ENCODE results near the gene MRTFB. TPM values are rescaled to one million over a fixed set of nuclear protein-coding genes. Genes with fewer than 3 reads are reported as not detected.
"Not testable (repeated sequence)": the region's sequence is repeated elsewhere in the genome, so short reads cannot be mapped to it uniquely, and the experiment has no call there.

Gene MRTFB
- polyA plus RNA-seq, 1 experiment, result 6.2 TPM

DNA sequence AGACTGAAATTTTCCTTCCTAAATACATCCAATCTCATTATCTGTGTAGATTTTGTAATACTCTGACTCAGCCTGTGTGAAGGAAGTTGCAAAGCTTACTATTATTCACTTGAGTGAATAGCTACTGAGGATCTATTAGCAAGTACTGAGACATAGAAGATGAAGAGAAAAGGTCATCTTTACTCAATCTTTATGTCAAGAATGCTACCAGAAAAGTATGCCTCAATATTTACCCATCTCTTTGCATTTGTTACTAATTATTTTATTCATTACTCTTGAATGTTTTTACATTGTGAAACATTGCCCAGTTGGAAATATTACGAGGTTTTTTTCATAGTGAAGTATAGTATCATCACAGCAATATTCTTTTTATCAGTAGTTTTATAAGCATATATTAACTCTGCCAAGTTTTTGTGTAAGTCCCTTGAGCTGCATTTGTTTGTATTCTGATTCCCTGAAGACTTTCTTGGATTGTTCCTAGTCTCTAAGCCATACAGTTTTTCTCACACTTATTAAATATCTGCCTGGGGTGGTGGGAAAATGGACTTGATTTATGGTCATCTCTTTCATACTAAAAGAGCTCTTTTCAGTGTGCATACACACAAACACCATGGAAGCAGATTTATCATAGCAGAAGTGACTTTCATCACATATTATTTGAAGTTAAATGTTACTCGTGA, 110.4 kb downstream of the MRTFB start:
- CTCF ChIA-PET, result interaction anchor here (0.8 kb wide), 1 partner anchor 31 kb away, joined by 3 read pairs; no protein-coding TSS in a partner anchor

DNA sequence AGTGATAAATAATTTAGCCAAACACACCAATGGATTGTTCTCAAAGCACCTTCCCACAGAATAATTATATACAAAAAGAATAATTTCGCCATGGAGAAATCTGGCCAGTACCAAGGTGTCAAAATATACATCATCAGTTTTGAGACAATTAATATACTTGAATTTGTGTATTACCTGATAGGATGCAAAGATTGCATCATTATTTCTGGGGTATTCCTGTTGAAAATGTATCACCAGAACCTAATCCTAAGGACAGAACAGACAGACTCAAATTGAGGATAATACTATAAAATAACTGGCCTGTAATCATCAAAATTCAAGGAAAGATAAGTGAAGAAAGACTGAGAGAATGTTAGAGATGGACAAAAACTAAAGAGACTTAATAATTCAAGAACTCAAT, 111.9 kb downstream of the MRTFB start:
- TF ChIP-seq, protein P1, sequence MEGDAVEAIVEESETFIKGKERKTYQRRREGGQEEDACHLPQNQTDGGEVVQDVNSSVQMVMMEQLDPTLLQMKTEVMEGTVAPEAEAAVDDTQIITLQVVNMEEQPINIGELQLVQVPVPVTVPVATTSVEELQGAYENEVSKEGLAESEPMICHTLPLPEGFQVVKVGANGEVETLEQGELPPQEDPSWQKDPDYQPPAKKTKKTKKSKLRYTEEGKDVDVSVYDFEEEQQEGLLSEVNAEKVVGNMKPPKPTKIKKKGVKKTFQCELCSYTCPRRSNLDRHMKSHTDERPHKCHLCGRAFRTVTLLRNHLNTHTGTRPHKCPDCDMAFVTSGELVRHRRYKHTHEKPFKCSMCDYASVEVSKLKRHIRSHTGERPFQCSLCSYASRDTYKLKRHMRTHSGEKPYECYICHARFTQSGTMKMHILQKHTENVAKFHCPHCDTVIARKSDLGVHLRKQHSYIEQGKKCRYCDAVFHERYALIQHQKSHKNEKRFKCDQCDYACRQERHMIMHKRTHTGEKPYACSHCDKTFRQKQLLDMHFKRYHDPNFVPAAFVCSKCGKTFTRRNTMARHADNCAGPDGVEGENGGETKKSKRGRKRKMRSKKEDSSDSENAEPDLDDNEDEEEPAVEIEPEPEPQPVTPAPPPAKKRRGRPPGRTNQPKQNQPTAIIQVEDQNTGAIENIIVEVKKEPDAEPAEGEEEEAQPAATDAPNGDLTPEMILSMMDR (IDR thresholded peaks at IDR 0.05; ENCODE audit: insufficient read depth, low read depth, low read length), result no peak
- ChIA-PET CTCF (no interaction called here), POLR2A (no interaction called here)
- no peaks in the 10 kb centered on the region for H3K27me3 ChIP-seq (ENCODE audit: control insufficient read depth, insufficient read depth, low read length)
- no peaks in the 10 kb centered on the region for H3K36me3 ChIP-seq (ENCODE audit: control insufficient read depth, insufficient read depth, low read length)
- no peak overlapping the region for H3K4me3 ChIP-seq (ENCODE audit: low read depth, low read length)
- DNase-seq (ENCODE audit: low read depth), result no peak

More for the DNA sequence above, 110.4 kb downstream of the MRTFB start:
- no peaks in the 10 kb centered on the region for H3K36me3 ChIP-seq (ENCODE audit: control insufficient read depth, insufficient read depth, low read length)
- no peaks in the 10 kb centered on the region for H3K27me3 ChIP-seq (ENCODE audit: control insufficient read depth, insufficient read depth, low read length)
- DNase-seq (ENCODE audit: low read depth), result peak; percentile 49
- POLR2A ChIA-PET, result no interaction called here
- TF ChIP-seq, protein P1 (IDR thresholded peaks at IDR 0.05; ENCODE audit: insufficient read depth, low read depth, low read length), result no peak
- no peak overlapping the region for H3K4me3 ChIP-seq (ENCODE audit: low read depth, low read length)

DNA sequence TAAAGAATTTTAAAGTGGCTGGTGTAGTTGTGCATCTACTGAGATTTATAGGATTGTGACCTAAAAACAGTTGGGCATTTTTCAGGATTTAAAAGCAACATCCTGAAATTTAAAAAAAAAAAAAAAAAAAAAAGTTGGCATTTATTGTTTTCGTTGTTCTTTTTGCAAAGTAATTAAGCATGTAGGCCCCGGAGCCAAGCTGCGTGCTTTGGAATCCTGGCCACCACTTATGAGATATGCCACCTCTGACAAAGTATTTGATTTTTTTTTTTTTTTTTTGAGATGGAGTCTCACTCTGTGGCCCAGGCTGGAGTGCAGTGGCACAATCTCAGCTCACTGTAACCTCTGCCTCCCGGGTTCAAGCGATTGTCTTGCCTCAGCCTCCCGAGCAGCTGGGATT, 112.8 kb downstream of the MRTFB start:
- CTCF ChIA-PET, result interaction anchor here (1.2 to 1.3 kb wide), 3 partner anchors 16 to 66 kb away, joined by 3 read pairs; no protein-coding TSS in a partner anchor
- not testable (repeated sequence) for DNase-seq (ENCODE audit: low read depth)

DNA sequence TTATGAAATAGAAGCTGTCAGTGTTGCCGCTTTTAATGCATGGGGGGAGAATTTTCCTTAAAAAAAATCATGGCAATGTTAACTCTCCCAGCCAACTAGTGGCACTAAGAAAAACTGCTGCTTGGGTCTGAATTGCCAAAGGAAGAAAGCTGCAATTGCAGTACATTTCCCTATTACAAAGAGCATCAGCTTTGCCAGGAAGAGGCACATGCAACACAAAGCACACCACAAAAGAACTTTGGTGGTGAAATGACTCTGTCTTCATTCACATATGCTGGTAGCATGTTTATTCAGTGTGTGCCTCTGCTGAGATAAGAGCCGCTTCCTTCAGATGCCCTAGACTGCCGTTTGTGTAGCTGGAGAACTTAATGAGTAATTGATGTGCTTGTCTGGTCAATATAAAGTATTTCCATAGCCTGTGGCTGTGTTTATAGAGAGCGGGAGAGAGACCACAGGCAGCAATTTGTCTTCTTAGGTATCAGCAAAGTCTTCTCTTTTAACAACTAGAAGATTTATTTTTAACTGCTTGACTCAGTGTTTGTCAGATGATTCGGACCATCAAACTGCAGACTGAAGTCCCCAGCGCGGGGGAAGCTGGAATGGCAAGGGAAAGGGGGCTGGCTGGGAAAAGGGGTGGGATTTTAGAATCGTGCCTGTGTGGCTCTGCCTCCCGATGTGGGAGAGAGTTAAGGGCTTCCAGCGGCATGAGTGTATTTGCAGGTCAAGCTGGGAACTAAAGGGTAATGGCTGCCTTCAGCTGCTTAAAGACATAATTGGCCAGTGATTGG, 115.1 kb downstream of the MRTFB start:
- Histone ChIP-seq H3K36me3 (ENCODE audit: control insufficient read depth, insufficient read depth, low read length) (no peaks in the 10 kb centered on the region), H3K27me3 (ENCODE audit: control insufficient read depth, insufficient read depth, low read length) (no peaks in the 10 kb centered on the region), H3K4me3 (ENCODE audit: low read depth, low read length) (peak overlapping the region; percentile 16)
- TF ChIP-seq, protein P1 (IDR thresholded peaks at IDR 0.05; ENCODE audit: insufficient read depth, low read depth, low read length), result peak; percentile 66
- ChIA-PET CTCF (interaction anchor here (0.7 to 3.1 kb wide), 16 partner anchors 11 to 266 kb away, joined by 3 to 18 read pairs (median 4); partner anchors contain the start of gene ERCC4), POLR2A (interaction anchor here (0.6 kb wide), 1 partner anchor 17 kb away, joined by 3 read pairs; no protein-coding TSS in a partner anchor)
- no peak for DNase-seq (ENCODE audit: low read depth)

More for the DNA sequence above, 112.8 kb downstream of the MRTFB start:
- H3K36me3 ChIP-seq (ENCODE audit: control insufficient read depth, insufficient read depth, low read length); H3K27me3 ChIP-seq (ENCODE audit: control insufficient read depth, insufficient read depth, low read length); H3K4me3 ChIP-seq (ENCODE audit: low read depth, low read length); POLR2A ChIA-PET: not testable (repeated sequence)

DNA sequence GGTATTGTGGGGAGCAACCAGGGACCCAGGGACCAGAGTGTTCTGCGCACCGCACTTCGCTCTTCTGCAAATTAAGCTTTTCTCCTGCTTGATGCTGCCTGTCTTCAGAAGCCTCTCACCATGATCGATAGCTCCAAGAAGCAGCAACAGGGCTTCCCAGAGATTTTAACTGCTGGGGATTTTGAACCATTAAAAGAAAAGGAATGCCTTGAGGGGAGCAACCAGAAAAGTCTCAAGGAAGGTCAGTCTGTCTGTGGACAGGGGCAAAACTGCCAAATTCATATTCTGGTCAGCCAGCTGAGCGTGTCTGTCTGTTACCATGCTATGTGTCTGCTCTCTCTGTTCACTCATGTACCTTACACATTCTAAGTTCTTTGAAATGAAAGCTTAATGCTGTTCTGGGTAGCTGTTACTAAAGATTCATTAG, 115.7 kb downstream of the MRTFB start:
- POLR2A ChIA-PET, result no interaction called here
- Histone ChIP-seq H3K4me3 (ENCODE audit: low read depth, low read length) (peak overlapping the region; percentile 16), H3K27me3 (ENCODE audit: control insufficient read depth, insufficient read depth, low read length) (no peaks in the 10 kb centered on the region), H3K36me3 (ENCODE audit: control insufficient read depth, insufficient read depth, low read length) (no peaks in the 10 kb centered on the region)
- DNase-seq (ENCODE audit: low read depth), result no peak
- TF ChIP-seq, protein P1 (IDR thresholded peaks at IDR 0.05; ENCODE audit: insufficient read depth, low read depth, low read length), result no peak
- CTCF ChIA-PET, result interaction anchor here (0.7 to 3.1 kb wide), 16 partner anchors 10 to 267 kb away, joined by 3 to 18 read pairs (median 4); partner anchors contain the start of gene ERCC4
